ENCODE measurements around the gene XRCC4.

The XRCC4 gene

GRCh38 chr5:83371726-83372125 lies 294.4 kb downstream of the XRCC4 start:
- in situ Hi-C loops (cut with MboI; ENCODE audit: low sequenced_read_pairs): no loop called here

GRCh38 chr5:83374547-83374946 lies 297.2 kb downstream of the XRCC4 start:
- in situ Hi-C loops (cut with MboI; ENCODE audit: low sequenced_read_pairs): no loop called here

- in situ Hi-C loops (cut with MboI; ENCODE audit: low sequenced_read_pairs): no loop called here
Observed at GRCh38 chr5:83375049-83375745, 297.9 kb downstream of the XRCC4 start.

- in situ Hi-C loops (cut with MboI; ENCODE audit: low sequenced_read_pairs): no loop called here
Observed at GRCh38 chr5:83376461-83376860, 299.1 kb downstream of the XRCC4 start.

- in situ Hi-C loops (cut with MboI; ENCODE audit: low sequenced_read_pairs): no loop called here
Observed at GRCh38 chr5:83377131-83377865, 300.0 kb downstream of the XRCC4 start.

- in situ Hi-C loops (cut with MboI; ENCODE audit: low sequenced_read_pairs): no loop called here
Observed at GRCh38 chr5:83378624-83379289, 301.4 kb downstream of the XRCC4 start.

GRCh38 chr5:83385812-83386211 lies 308.5 kb downstream of the XRCC4 start:
- in situ Hi-C loops (cut with MboI; ENCODE audit: low sequenced_read_pairs): no loop called here

- in situ Hi-C loops (cut with MboI; ENCODE audit: low sequenced_read_pairs): no loop called here
Observed at GRCh38 chr5:83387041-83387440, 309.7 kb downstream of the XRCC4 start.

- in situ Hi-C loops (cut with MboI; ENCODE audit: low sequenced_read_pairs): no loop called here
Observed at GRCh38 chr5:83388608-83389007, 311.3 kb downstream of the XRCC4 start.

GRCh38 chr5:83392766-83393503 lies 315.6 kb downstream of the XRCC4 start:
- in situ Hi-C loops (cut with MboI; ENCODE audit: low sequenced_read_pairs): no loop called here

GRCh38 chr5:83393504-83393866 lies 316.1 kb downstream of the XRCC4 start:
- in situ Hi-C loops (cut with MboI; ENCODE audit: low sequenced_read_pairs): no loop called here

- in situ Hi-C loops (cut with MboI; ENCODE audit: low sequenced_read_pairs): no loop called here
Observed at GRCh38 chr5:83394190-83394589, 316.8 kb downstream of the XRCC4 start.

- in situ Hi-C loops (cut with MboI; ENCODE audit: low sequenced_read_pairs): no loop called here
Observed at GRCh38 chr5:83396662-83397061, 319.3 kb downstream of the XRCC4 start.

- in situ Hi-C loops (cut with MboI; ENCODE audit: low sequenced_read_pairs): no loop called here
Observed at GRCh38 chr5:83397658-83398057, 320.3 kb downstream of the XRCC4 start.

- in situ Hi-C loops (cut with MboI; ENCODE audit: low sequenced_read_pairs): no loop called here
Observed at GRCh38 chr5:83400241-83400640, 322.9 kb downstream of the XRCC4 start.

- in situ Hi-C loops (cut with MboI; ENCODE audit: low sequenced_read_pairs): no loop called here
Observed at GRCh38 chr5:83400701-83401100, 323.4 kb downstream of the XRCC4 start.

- in situ Hi-C loops (cut with MboI; ENCODE audit: low sequenced_read_pairs): no loop called here
Observed at GRCh38 chr5:83401122-83401731, 323.9 kb downstream of the XRCC4 start.

- in situ Hi-C loops (cut with MboI; ENCODE audit: low sequenced_read_pairs): no loop called here
Observed at GRCh38 chr5:83401775-83402174, 324.4 kb downstream of the XRCC4 start.
